ENCODE data around the gene C17orf50. TPM values are rescaled to one million over a fixed set of nuclear protein-coding genes. Genes with fewer than 3 reads are reported as not detected.

The C17orf50 gene
- polyA plus RNA-seq, 1 donor (not counting 4 experiments of a cell fraction or from before 2014, with no cell fraction given), result not detected

DNA sequence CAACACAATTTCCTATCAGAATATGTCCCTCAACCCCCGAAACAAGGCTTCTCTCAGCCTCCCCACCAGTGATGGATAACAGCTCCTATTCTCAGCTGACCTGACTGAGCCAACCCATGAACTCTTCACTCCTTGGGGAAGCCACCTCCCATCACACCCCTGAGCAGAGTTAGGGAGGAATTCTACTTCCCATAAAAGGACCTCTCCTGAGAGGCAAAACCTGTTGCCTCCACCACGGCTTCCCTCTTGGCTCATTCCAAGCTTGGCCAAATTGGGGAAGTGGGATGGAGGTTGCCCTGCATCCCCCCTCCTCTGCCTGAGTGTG is 34.9 kb upstream of the C17orf50 start:
- Histone ChIP-seq H3K4me3 (ENCODE audit: control insufficient read depth in 2 of 3, extremely low read depth in 1 of 3, insufficient read depth in 2 of 3, low read depth in 1 of 3, low read length in 3 of 3) (no peak overlapping the region), H3K9ac (ENCODE audit: control insufficient read depth, extremely low read depth, insufficient read depth, low read length) (no peak overlapping the region), H3K9me1 (ENCODE audit: control insufficient read depth, extremely low read depth, insufficient read depth, low read length) (no peaks in the 10 kb centered on the region), H3K9me3 (ENCODE audit: control insufficient read depth, low read depth, low read length) (no peaks in the 10 kb centered on the region), H2AFZ (ENCODE audit: control insufficient read depth, low read length) (no peak overlapping the region), H3K27me3 (ENCODE audit: control insufficient read depth, extremely low read depth, insufficient read depth, low read length) (no peaks in the 10 kb centered on the region), H3K36me3 (ENCODE audit: control insufficient read depth in 2 of 2, extremely low read depth in 1 of 2, insufficient read depth in 2 of 2, low read length in 2 of 2) (peaks cover 10 to 29% of the 10 kb centered on the region in 2 experiments), H4K20me1 (ENCODE audit: control insufficient read depth, extremely low read depth, insufficient read depth, low read length) (no peaks in the 10 kb centered on the region), H3K4me2 (ENCODE audit: control insufficient read depth, extremely low read depth, insufficient read depth, low read depth, low read length) (no peak overlapping the region), H3K4me1 (ENCODE audit: control insufficient read depth, extremely low read depth, insufficient read depth, low read length) (peaks cover 3% of the 10 kb centered on the region), H3K27ac (ENCODE audit: control insufficient read depth, insufficient read depth, low read length) (no peak overlapping the region), H3K79me2 (ENCODE audit: control insufficient read depth, insufficient read depth, low read length) (no peaks in the 10 kb centered on the region)
- dilution Hi-C loops (cut with MboI; ENCODE audit: extremely low pct_ligation_motif_present, low sequenced_read_pairs), result no loop called here
- DNase-seq (ENCODE audit: low read depth, low spot score) (no peak), FAIRE-seq (no peak)
- TF ChIP-seq, protein P1, sequence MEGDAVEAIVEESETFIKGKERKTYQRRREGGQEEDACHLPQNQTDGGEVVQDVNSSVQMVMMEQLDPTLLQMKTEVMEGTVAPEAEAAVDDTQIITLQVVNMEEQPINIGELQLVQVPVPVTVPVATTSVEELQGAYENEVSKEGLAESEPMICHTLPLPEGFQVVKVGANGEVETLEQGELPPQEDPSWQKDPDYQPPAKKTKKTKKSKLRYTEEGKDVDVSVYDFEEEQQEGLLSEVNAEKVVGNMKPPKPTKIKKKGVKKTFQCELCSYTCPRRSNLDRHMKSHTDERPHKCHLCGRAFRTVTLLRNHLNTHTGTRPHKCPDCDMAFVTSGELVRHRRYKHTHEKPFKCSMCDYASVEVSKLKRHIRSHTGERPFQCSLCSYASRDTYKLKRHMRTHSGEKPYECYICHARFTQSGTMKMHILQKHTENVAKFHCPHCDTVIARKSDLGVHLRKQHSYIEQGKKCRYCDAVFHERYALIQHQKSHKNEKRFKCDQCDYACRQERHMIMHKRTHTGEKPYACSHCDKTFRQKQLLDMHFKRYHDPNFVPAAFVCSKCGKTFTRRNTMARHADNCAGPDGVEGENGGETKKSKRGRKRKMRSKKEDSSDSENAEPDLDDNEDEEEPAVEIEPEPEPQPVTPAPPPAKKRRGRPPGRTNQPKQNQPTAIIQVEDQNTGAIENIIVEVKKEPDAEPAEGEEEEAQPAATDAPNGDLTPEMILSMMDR (optimal IDR thresholded peaks at IDR 0.05 in 1 of 3, IDR thresholded peaks at IDR 0.05 in 1 of 3, conservative IDR thresholded peaks at IDR 0.05 in 1 of 3; ENCODE audit: extremely low read depth in 1 of 3, insufficient read depth in 2 of 3, low read length in 3 of 3), result no peak
- TF ChIP-seq EZH2 (IDR thresholded peaks at IDR 0.05; ENCODE audit: low read length), result no peak

DNA sequence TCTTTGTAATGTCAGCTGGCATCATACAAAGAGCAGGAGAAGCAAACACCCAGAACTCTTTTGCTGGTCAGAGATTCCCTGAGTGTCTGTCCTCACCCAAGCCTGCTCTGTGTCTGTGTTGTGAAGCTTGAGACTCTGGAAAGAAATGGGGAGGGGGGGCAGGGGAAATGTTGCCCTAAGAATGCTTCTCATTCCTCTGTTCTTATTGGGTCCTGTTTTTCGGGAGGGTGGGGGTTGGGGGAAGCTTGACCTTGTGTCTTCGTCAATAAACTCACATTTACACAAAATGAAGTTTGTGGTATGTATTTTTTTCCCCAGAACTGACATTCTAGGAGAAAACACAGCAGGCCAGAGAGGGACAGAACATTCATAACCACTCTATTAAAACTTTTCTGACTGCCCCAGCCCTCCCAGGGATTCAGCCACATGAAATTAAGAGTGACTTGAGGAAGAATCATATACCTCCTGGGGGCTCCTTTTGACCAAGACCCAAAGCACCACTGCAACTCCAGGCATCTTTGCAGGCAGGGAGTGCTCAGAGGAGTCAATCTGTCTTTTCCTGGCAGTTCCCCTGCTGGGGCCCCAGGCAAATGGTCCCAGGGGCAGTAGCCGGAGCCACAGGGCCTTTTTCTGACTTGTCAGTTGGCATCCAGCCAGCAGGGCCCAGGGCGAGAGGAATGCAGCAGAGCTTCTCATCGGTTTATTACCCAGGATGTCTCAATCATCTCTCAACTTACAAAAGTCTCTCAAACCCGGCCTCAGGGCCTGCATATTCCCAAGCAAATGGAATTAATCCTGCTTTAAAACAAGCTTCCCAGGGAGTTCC is 34.3 kb upstream of the C17orf50 start:
- H3K4me1 ChIP-seq (ENCODE audit: control insufficient read depth, extremely low read depth, insufficient read depth, low read length), result peaks cover 3% of the 10 kb centered on the region
- no peak overlapping the region for H3K4me3 ChIP-seq (ENCODE audit: control insufficient read depth in 2 of 3, extremely low read depth in 1 of 3, insufficient read depth in 2 of 3, low read depth in 1 of 3, low read length in 3 of 3)
- H3K9ac ChIP-seq (ENCODE audit: control insufficient read depth, extremely low read depth, insufficient read depth, low read length), result no peak overlapping the region
- H3K4me2 ChIP-seq (ENCODE audit: control insufficient read depth, extremely low read depth, insufficient read depth, low read depth, low read length), result no peak overlapping the region
- H3K27ac ChIP-seq (ENCODE audit: control insufficient read depth, insufficient read depth, low read length), result no peak overlapping the region
- dilution Hi-C loops (cut with MboI; ENCODE audit: extremely low pct_ligation_motif_present, low sequenced_read_pairs), result no loop called here
- H3K27me3 ChIP-seq (ENCODE audit: control insufficient read depth, extremely low read depth, insufficient read depth, low read length), result no peaks in the 10 kb centered on the region
- no peaks in the 10 kb centered on the region for H4K20me1 ChIP-seq (ENCODE audit: control insufficient read depth, extremely low read depth, insufficient read depth, low read length)
- FAIRE-seq (no peak), DNase-seq (ENCODE audit: low read depth, low spot score) (no peak)
- H2AFZ ChIP-seq (ENCODE audit: control insufficient read depth, low read length), result no peak overlapping the region
- no peaks in the 10 kb centered on the region for H3K9me3 ChIP-seq (ENCODE audit: control insufficient read depth, low read depth, low read length)
- H3K36me3 ChIP-seq (ENCODE audit: control insufficient read depth in 2 of 2, extremely low read depth in 1 of 2, insufficient read depth in 2 of 2, low read length in 2 of 2), result peaks cover 10 to 29% of the 10 kb centered on the region in 2 experiments
- no peaks in the 10 kb centered on the region for H3K79me2 ChIP-seq (ENCODE audit: control insufficient read depth, insufficient read depth, low read length)
- no peaks in the 10 kb centered on the region for H3K9me1 ChIP-seq (ENCODE audit: control insufficient read depth, extremely low read depth, insufficient read depth, low read length)
- TF ChIP-seq, protein P1 (optimal IDR thresholded peaks at IDR 0.05 in 1 of 3, IDR thresholded peaks at IDR 0.05 in 1 of 3, conservative IDR thresholded peaks at IDR 0.05 in 1 of 3; ENCODE audit: extremely low read depth in 1 of 3, insufficient read depth in 2 of 3, low read length in 3 of 3), result no peak
- TF ChIP-seq EZH2 (IDR thresholded peaks at IDR 0.05; ENCODE audit: low read length), result no peak
